ENCODE data around the gene MYT1.
A peak's percentile ranks its signal among the peaks of the same experiment; 100 is the strongest.

MYT1 gene

DNA sequence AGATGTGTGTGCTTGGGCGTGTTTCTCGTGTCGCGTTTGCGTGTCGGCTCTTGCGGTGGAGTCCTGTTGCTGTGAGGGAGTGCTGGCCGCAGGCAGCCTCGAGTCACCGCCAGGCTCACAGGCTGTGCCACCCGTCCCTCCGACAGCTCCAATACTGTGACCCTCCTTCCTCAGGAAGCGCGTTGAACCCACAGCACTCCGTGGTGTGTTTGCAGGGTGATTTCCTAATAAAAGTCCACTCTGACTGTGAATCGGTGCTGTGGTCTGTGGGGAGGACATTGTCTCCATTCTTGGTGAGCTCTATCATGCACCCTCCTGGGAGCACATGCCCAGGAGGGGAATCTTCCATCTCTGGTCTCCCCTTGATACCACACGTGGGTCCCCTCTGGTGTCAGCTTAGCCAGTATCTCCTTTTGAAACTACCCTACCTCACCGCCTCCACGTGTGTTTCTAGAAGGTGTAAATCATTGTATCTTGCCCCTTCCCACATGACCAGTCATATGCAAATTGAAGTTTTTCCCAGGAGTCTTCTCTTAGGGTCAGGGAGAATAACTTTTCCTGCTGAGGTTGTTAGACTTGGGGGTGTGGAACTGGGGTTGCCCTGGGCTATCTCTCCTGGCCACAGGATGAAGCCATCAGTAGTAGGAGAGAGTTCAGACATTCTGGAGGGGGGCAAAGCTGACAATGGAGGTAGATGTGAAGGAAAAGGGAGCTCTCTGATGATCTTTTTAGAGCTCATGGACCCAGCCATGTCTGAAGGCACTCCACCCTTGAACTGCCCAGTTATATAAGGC, 77.9 kb downstream of the MYT1 start:
- DNase-seq (ENCODE audit: extremely low read depth in 1 of 2, low read depth in 1 of 2) = no peak

DNA sequence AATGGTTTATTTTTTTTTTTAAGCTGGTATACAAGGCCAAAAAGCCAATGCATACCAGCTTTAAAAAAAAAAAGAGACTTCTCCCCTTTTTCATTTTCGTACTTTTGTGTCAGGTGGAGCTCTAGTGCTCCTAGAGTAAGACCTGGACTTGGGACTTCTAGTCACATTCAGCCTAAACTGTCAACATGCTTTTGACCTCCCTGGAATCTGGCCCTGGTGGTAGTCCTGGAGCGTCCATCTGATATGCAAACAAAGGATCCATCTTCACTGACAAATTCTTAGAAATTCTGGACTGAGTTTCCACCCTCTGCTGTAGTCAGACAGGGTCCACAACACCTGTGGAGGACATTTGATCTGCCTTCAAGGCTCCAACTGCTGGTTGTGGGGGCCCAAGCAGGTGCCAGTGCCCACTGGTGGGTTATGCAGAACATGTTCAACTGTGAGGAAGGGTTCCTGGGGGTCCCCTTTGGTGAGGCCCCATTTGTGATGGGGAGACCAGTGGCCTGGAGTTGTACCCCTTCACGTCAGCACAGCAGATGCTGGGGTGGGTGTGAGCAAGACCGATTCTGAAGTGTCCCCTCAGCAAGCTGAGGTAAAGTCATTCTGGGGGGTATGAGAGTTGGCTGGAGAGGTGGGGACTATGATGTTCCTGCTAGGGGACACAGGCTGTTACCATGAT, 78.7 kb downstream of the MYT1 start:
- no peak for DNase-seq (ENCODE audit: extremely low read depth in 1 of 2, low read depth in 1 of 2)

DNA sequence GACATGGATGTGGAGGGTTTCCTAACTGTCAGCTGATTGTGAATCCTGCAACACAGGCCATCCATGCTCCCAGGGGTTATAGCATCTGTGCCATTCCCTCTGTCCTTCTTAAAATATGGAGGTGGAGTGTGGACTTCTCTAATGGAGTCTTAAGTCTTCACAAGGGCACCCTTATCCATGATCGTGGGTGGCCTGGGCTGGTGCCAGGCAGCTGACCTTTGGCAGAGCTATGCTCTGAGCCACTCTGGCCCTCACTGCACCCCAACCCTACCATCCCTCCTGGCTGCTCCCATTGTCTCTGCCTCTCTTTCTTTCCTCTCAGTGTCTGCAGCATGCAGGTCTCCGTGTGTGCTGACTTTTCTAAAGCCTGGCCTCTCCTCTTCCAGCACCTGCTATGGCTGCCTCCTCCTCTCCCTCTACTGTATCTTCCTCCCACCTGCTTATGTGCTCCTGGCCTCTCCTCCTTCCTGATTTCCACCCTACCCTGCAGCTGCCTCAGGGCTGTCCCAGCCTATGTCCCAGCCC, 80.1 kb downstream of the MYT1 start:
- DNase-seq (ENCODE audit: extremely low read depth in 1 of 2, low read depth in 1 of 2) = no peak

GRCh38 chr20:64244870-64245603, 80.8 kb downstream of the MYT1 start:
- no peak for DNase-seq (ENCODE audit: extremely low read depth in 1 of 2, low read depth in 1 of 2)

GRCh38 chr20:64245746-64246595, 81.7 kb downstream of the MYT1 start:
- no peak for DNase-seq (ENCODE audit: extremely low read depth in 1 of 2, low read depth in 1 of 2)

- DNase-seq (ENCODE audit: extremely low read depth in 1 of 2, low read depth in 1 of 2) = no peak
Observed at GRCh38 chr20:64246616-64247306, 82.5 kb downstream of the MYT1 start.

- no peak for DNase-seq (ENCODE audit: extremely low read depth in 1 of 2, low read depth in 1 of 2)
Observed at GRCh38 chr20:64247307-64247618, 83.0 kb downstream of the MYT1 start.

- no peak for DNase-seq (ENCODE audit: extremely low read depth in 1 of 2, low read depth in 1 of 2)
Observed at GRCh38 chr20:64247970-64248841, 84.0 kb downstream of the MYT1 start.

DNA sequence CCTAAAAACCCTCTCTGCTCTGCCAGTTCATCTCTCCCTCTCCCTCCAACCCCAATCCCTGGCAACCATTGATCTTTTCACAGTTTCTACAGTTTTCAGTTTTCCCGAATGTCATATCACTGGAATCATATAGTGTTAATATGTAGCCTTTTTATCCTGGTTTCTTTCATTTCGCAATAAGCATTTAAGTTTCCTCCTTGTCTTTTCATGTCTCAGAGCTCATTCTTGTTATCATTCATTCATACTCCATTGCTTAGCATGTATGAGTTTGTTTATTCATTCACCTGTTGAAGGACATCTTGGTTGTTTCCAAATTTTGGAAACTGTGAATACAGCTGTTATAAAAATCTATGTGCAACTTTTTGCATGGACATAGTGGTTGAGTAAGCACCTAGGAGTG, 85.8 kb downstream of the MYT1 start:
- DNase-seq (ENCODE audit: extremely low read depth in 1 of 2, low read depth in 1 of 2) = no peak

- DNase-seq (ENCODE audit: extremely low read depth in 1 of 2, low read depth in 1 of 2) = no peak
Observed at GRCh38 chr20:64253000-64253383, 88.7 kb downstream of the MYT1 start.

GRCh38 chr20:64253443-64253842, 89.2 kb downstream of the MYT1 start:
- no peak for DNase-seq (ENCODE audit: extremely low read depth in 1 of 2, low read depth in 1 of 2)

- DNase-seq (ENCODE audit: extremely low read depth in 1 of 2, low read depth in 1 of 2) = no peak
Observed at GRCh38 chr20:64254156-64254555, 89.9 kb downstream of the MYT1 start.

DNA sequence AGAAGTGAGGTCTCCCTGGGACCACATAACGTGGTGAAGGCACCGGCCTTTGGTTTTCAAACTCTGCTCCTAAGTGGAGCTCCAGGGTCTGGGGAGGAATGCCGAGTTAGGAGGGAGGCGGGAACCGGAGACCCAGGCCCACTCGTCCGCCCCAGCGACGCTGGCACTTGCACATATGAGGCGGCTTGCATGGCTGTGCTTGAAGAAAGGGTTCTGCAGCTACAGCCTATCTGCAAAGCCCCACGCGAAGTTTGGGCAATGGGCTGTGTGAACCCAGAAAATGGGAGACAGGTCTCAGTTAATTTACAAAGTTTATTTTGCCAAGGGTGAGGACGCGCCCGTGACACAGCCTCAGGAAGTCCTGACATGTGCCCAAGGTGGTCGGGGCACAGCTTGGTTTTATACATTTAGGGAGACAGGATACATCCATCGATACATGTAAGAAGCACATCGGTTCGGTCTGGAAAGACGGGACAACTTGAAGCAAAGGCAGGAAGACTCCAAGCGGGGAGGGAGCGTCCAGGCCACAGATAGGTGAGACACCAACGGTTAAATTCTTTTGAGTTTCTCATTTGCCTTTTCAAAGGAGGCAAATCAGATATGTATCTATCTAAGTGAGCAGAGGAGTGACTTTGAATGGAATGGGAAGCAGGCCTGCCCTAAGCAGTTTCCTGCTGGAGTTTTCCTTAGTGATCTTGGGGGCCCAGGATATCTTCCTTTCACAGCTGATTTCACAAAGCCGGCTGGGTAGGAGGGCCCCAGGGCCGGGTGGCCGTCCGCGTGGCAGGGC, 90.5 kb downstream of the MYT1 start:
- DNase-seq (ENCODE audit: extremely low read depth in 1 of 2, low read depth in 1 of 2) = no peak

DNA sequence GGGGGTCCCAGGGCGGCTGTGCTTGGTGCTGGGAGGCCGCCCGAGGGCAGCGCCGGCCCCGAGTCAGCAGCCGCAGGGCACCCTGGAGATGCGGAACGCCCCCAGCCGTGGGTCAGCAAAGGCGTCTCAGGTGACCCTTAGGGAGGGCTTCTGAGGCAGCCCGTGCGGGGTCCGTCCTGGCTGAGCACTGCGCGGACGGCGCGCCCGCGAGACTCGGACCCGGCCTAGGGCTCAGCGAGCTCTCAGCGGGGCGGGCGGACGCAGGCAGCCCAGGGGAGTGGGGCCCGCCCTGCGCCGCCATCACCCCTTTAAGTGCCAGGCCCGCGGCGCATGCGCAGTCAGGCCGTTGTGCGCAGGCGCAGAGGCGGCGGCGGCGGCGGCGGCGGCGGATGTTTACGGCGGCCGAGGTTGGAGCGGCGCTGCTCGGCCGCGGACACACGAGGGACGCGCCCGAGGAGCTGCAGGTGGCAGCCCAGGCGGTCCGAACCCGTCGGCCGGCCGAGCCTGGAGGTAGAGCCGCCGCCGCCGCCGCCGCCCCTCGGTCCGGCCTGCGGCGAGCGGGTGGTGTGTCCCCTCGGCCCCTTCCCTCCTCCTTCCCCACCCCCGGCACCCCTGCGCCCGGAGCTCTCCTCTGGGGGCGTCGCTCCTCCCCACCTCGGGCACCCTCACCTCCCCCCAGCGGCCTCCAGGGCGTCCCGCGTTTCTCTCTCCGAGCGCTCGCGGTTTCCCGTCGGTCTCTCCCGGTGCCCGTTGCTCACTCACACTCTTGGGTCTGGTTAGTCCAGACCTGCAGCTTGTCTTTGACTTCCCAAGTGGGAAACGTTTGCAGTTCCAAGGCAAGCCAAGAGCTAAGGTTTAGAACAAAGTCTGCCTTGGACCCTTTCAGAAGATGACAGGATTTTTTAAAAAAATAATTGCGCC, 91.4 kb downstream of the MYT1 start, which contains the start of gene PCMTD2:
Gene PCMTD2 (plus strand): TSS at position 388 of the 921 bp plus-strand sequence. CDS start 4,218 bp downstream, outside the sequence.
- peak; percentile 64 to 71 for DNase-seq (ENCODE audit: extremely low read depth in 1 of 2, low read depth in 1 of 2)

DNA sequence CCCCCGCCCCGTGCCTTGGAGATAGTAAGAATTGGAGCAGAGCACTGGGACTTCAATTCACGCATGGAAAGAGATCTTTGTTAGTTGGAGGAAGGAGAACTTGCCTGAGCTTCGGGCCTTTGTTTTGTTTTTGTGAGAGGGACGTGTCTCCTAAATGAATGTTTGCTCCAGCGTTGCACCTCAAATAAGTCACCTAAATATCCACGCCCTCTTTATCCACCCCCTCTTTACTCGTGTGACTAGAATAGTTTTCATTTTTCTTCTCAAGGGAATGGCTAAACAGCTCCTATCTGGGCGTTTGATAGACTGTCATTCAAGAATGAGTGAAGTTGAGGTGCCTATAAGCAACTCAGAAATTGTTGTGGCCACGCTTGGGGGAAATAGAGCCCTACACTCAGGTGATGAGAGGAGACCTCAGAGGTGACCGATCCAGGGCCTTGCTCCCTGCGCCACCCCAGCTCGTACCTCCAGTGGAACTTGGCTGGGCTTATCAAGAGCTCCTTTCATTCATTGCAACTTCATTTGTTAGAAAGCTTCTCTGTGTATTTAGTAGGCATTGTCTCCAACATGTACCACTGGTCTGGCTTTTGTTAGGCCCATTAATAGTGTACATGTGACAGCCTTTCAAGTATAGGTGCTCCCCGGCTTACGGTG, 92.2 kb downstream of the MYT1 start:
- no peak for DNase-seq (ENCODE audit: extremely low read depth in 1 of 2, low read depth in 1 of 2)

DNA sequence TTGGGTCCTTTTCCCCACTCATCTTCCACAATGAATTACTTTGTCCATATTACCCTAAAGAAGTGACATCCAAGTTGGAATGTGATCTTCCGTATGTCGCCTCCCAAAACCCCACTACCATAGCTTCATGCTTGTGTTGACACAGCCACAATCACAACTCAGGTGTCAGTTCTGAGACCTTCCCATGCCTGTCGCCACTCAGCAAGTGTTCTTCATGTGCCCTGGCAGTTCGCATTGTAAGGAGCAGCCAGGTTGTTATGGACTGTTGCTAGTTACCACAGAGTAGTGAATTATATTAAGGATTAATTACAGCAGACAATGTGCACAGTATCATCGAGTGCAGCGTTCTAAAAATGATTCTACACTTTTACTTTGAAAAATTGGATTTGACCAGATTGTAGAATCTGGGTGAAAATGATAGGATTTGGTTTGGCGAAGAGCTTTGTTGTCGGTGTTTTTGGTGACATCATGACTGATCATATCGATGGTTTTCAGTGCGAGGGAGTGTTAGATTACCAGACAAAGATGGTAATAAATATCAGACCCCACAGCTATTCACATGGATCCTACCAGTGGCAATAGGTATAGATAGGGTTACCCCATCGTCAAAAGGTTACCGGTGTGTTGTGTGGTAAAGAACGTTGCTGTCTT, 93.0 kb downstream of the MYT1 start:
- DNase-seq (ENCODE audit: extremely low read depth in 1 of 2, low read depth in 1 of 2) = no peak

Measured in stimulated activated CD8-positive, alpha-beta memory T cell treated with anti-CD3 and anti-CD28 coated beads, Interleukin-7, amount 100 ng/mL, for 48 hours (primary cell).